SK-N-SH (cell line): ENCODE measurements around the gene CABLES2. TPM values are rescaled to one million over a fixed set of nuclear protein-coding genes. Genes with fewer than 3 reads are reported as not detected.

Source experiments
- CTCF ChIA-PET: fragments of 300-600, 350-600 bp; formaldehyde crosslinking; extraction: SDS; loops from one replicate; lab custom pipeline; 2021; lab: Yijun Ruan, JAX
- POLR2A ChIA-PET: fragments of 350-600 bp; sonication (Branson Sonifier 250); formaldehyde crosslinking; extraction: SDS; loops from one replicate; lab custom pipeline; 2020; ENCODE audit warnings: antibody characterized with exemption, inconsistent platforms; lab: Yijun Ruan, JAX
- DNase-seq: peaks from one replicate; pipeline ENCODE4 v3.0.0; 2012
- H2AFZ ChIP-seq: fragments of 200-600 bp; sonication (generic); 2 replicates; pipeline ENCODE4 v1.8.1; 2016; ENCODE audit warnings: antibody characterized with exemption, mild to moderate bottlenecking, low read depth
- H3F3A ChIP-seq: fragments of 200-600 bp; sonication (generic); replicated peaks from 2 replicates; pipeline ENCODE3; 2016; ENCODE audit warnings: antibody characterized with exemption, mild to moderate bottlenecking; ENCODE audit not compliant: insufficient read depth
- H3K27ac ChIP-seq, 2 experiments: fragments of 200-500 bp in 1 of 2; fragments of 200-600 bp in 1 of 2; sonication (Bioruptor generic) in 1 of 2; sonication (generic), shearing (Covaris generic) in 1 of 2; 2 replicates each; pipeline versions ENCODE4 v1.5.1 to v1.6.1; 2014 to 2016; ENCODE audit warnings: low read depth in 2 of 2, inconsistent platforms in 1 of 2, low read length in 1 of 2, mild to moderate bottlenecking in 1 of 2, mixed read lengths in 1 of 2
- H3K27me3 ChIP-seq: fragments of 200-600 bp; sonication (generic), shearing (Covaris generic); 2 replicates; pipeline ENCODE4 v1.6.1; 2016; ENCODE audit warnings: mixed run types; ENCODE audit not compliant: insufficient read depth
- H3K36me3 ChIP-seq, 2 experiments: fragments of 200-500 bp in 1 of 2; fragments of 200-600 bp in 1 of 2; sonication (Bioruptor generic) in 1 of 2; sonication (generic) in 1 of 2; replicated peaks in 1 of 2; 2 replicates each; pipeline versions ENCODE3 to v1.5.1; 2014 to 2016; ENCODE audit warnings: low read length in 1 of 2, mild to moderate bottlenecking in 1 of 2; ENCODE audit not compliant: insufficient read depth in 2 of 2, control insufficient read depth in 1 of 2
- H3K4me1 ChIP-seq, 2 experiments: fragments of 200-500 bp in 1 of 2; fragments of 200-600 bp in 1 of 2; sonication (Bioruptor generic) in 1 of 2; sonication (generic), shearing (Covaris generic) in 1 of 2; 2 replicates each; pipeline versions ENCODE4 v1.5.1 to v1.6.1; 2014 to 2016; ENCODE audit warnings: low read depth in 1 of 2, low read length in 1 of 2, mixed run types in 1 of 2; ENCODE audit not compliant: insufficient read depth in 2 of 2, control insufficient read depth in 1 of 2
- H3K4me2 ChIP-seq: fragments of 200-600 bp; sonication (generic), shearing (Covaris generic); 2 replicates; pipeline ENCODE4 v1.6.1; 2017; ENCODE audit warnings: mixed run types
- H3K4me3 ChIP-seq, 2 experiments: fragments of 200-500 bp in 1 of 2; fragments of 200-600 bp in 1 of 2; sonication (Bioruptor generic) in 1 of 2; sonication (generic), shearing (Covaris generic) in 1 of 2; 2 replicates each; pipeline versions ENCODE4 v1.5.1 to v1.8.1; 2014 to 2016; ENCODE audit warnings: low read depth in 2 of 2, inconsistent platforms in 1 of 2, low read length in 1 of 2, mild to moderate bottlenecking in 1 of 2, mixed read lengths in 1 of 2, moderate library complexity in 1 of 2
- H3K79me2 ChIP-seq: fragments of 200-600 bp; sonication (generic); 2 replicates; pipeline ENCODE4 v1.8.1; 2017; ENCODE audit warnings: mild to moderate bottlenecking; ENCODE audit not compliant: insufficient read depth
- H3K9ac ChIP-seq: fragments of 200-600 bp; sonication (generic); 2 replicates; pipeline ENCODE4 v1.6.1; 2017; ENCODE audit warnings: mixed run types
- H3K9me2 ChIP-seq: fragments of 200-600 bp; sonication (generic); 2 replicates; pipeline ENCODE4 v1.6.1; 2017; ENCODE audit warnings: mixed run types
- H3K9me3 ChIP-seq: fragments of 200-600 bp; sonication (generic); 2 replicates; pipeline ENCODE4 v1.6.1; 2017; ENCODE audit warnings: mixed run types, mild to moderate bottlenecking, moderate library complexity
- H4K20me1 ChIP-seq: fragments of 200-600 bp; sonication (generic); 2 replicates; pipeline ENCODE4 v1.6.1; 2017; ENCODE audit warnings: mild to moderate bottlenecking, mixed run types; ENCODE audit not compliant: insufficient read depth
- CTCF ChIP-seq: fragments of 200-600 bp; sonication (generic); IDR thresholded peaks from 2 replicates; pipeline ENCODE4 v1.6.1; 2017; ENCODE audit warnings: antibody characterized with exemption, mild to moderate bottlenecking, moderate library complexity
- ELF1 ChIP-seq: IDR thresholded peaks from 2 replicates; pipeline ENCODE4 v1.4.0; 2012
- EZH2phosphoT487 ChIP-seq: fragments of 200-600 bp; sonication (generic); IDR thresholded peaks from 2 replicates; pipeline ENCODE4 v1.6.1; 2017; ENCODE audit warnings: low read depth, mixed run types, mild to moderate bottlenecking, antibody characterized with exemption, moderate library complexity, borderline replicate concordance
- FOSL2 ChIP-seq: IDR thresholded peaks from 2 replicates; pipeline ENCODE4 v1.4.0; 2012; ENCODE audit warnings: low read depth, mild to moderate bottlenecking, moderate library complexity, borderline replicate concordance
- FOXJ3 ChIP-seq: sonication (generic); formaldehyde crosslinking; IDR thresholded peaks from 2 replicates; pipeline ENCODE4 v1.5.1; 2020; ENCODE audit warnings: mild to moderate bottlenecking, missing genetic modification reagents
- GABPA ChIP-seq: IDR thresholded peaks from 2 replicates; pipeline ENCODE4 v1.4.0; 2012; ENCODE audit warnings: low read depth, mild to moderate bottlenecking
- IRF3 ChIP-seq: fragments of 150-350 bp; IDR thresholded peaks from 2 replicates; pipeline ENCODE4 v1.6.1; 2016; ENCODE audit warnings: mild to moderate bottlenecking, low read depth, low read length
- JUND ChIP-seq: IDR thresholded peaks from 2 replicates; pipeline ENCODE4 v1.4.0; 2012
- MAX ChIP-seq: IDR thresholded peaks from 2 replicates; pipeline ENCODE4 v1.4.0; 2012; ENCODE audit warnings: low read depth
- MEF2A ChIP-seq: IDR thresholded peaks from 2 replicates; pipeline ENCODE4 v1.4.0; 2012; ENCODE audit warnings: low read depth, borderline replicate concordance
- MXI1 ChIP-seq: IDR thresholded peaks from 2 replicates; pipeline ENCODE4 v1.6.1; 2012; ENCODE audit warnings: mild to moderate bottlenecking, low read depth, low read length, improper control_type of control experiment
- PBX3 ChIP-seq: IDR thresholded peaks from 2 replicates; pipeline ENCODE4; 2012
- RAD21 ChIP-seq: IDR thresholded peaks from 2 replicates; pipeline ENCODE4 v1.6.1; 2012; ENCODE audit warnings: mild to moderate bottlenecking, low read length
- RFX5 ChIP-seq: IDR thresholded peaks from 2 replicates; pipeline ENCODE4 v1.6.1; 2012; ENCODE audit warnings: mild to moderate bottlenecking, improper control_type of control experiment, low read length
- RXRA ChIP-seq: IDR thresholded peaks from 2 replicates; pipeline ENCODE4 v1.4.0; 2012; ENCODE audit warnings: low read depth, mild to moderate bottlenecking, borderline replicate concordance
- TCF12 ChIP-seq: IDR thresholded peaks from 2 replicates; pipeline ENCODE4 v1.4.0; 2012
- TEAD4 ChIP-seq: IDR thresholded peaks from 2 replicates; pipeline ENCODE4 v1.4.0; 2012; ENCODE audit warnings: mild to moderate bottlenecking, borderline replicate concordance; ENCODE audit not compliant: insufficient read depth
- YY1 ChIP-seq: IDR thresholded peaks from 2 replicates; pipeline ENCODE4 v1.4.0; 2012; ENCODE audit warnings: low read depth, mild to moderate bottlenecking
- WGBS: methylation state at CpG from one replicate; pipeline ENCODE4 v1.1.6; 2017; ENCODE audit warnings: low lambda C conversion rate; 5-methylcytosine and 5-hydroxymethylcytosine counted together
- polyA plus RNA-seq, 3 experiments: library from polyadenylated mRNA; depleted of rRNA; stranded (reverse); fragments of >200 nt; gene quantifications; 2 replicates each; pipeline ENCODE4 v1.2.3, GENCODE V29; 2012

The CABLES2 gene
- polyA plus RNA-seq, 1 of the 3 experiments (the other 2 are of a cell fraction), result 4.8 TPM

GRCh38 chr20:62419759-62420158 is 12.7 kb upstream of the CABLES2 start:
- no peak for TF ChIP-seq RXRA
- TF ChIP-seq EZH2phosphoT487, result no peak
- no peak for TF ChIP-seq YY1
- no peak for TF ChIP-seq TCF12
- no peak for TF ChIP-seq RAD21
- no peak for TF ChIP-seq MXI1
- TF ChIP-seq, all 33 proteins: peak for 0
- Histone ChIP-seq H3K4me3 (no peak overlapping the region), H3K9me3 (no peaks in the 10 kb centered on the region), H3K9me2 (no peaks in the 10 kb centered on the region), H4K20me1 (no peaks in the 10 kb centered on the region), H3K4me1 (no peaks in the 10 kb centered on the region), H3K9ac (no peak overlapping the region), H3K4me2 (no peak overlapping the region), H3K27ac (no peak overlapping the region), H3K36me3 (no peaks in the 10 kb centered on the region), H3K79me2 (no peaks in the 10 kb centered on the region), H2AFZ (no peak overlapping the region), H3K27me3 (no peaks in the 10 kb centered on the region), H3F3A (no peaks in the 10 kb centered on the region)
- 68% methylated on average over 6 of the region's 9 CpGs for WGBS
- no peak for DNase-seq
- POLR2A ChIA-PET, result no interaction called here
- CTCF ChIA-PET, result interaction anchor here (0.8 to 2.8 kb wide), 3 partner anchors 9 to 369 kb away, joined by 3 to 16 read pairs (median 4); no protein-coding TSS in a partner anchor

- POLR2A ChIA-PET, result no interaction called here
- Histone ChIP-seq H3K9me2 (no peaks in the 10 kb centered on the region), H3K4me3 (no peak overlapping the region), H3K27ac (no peak overlapping the region), H3F3A (no peaks in the 10 kb centered on the region)
- no peak for TF ChIP-seq IRF3
- no peak for TF ChIP-seq RAD21
- TF ChIP-seq FOXJ3, result no peak
- TF ChIP-seq FOSL2, result no peak
- TF ChIP-seq GABPA, result no peak
- no peak for TF ChIP-seq TEAD4
- TF ChIP-seq JUND, result no peak
- no peak for TF ChIP-seq RXRA
- no peak for TF ChIP-seq CTCF
- no peak for TF ChIP-seq MAX
- no peak for TF ChIP-seq ELF1
- no peak for TF ChIP-seq RFX5
- no peak for TF ChIP-seq MEF2A
- no peak for TF ChIP-seq PBX3
- no peak for TF ChIP-seq YY1
- TF ChIP-seq, all 33 proteins: peak for 0
- H3K9me3 ChIP-seq, result no peaks in the 10 kb centered on the region
- DNase-seq, result no peak
- H3K79me2 ChIP-seq, result no peaks in the 10 kb centered on the region
- no peak overlapping the region for H2AFZ ChIP-seq
- H3K27me3 ChIP-seq, result no peaks in the 10 kb centered on the region
- WGBS, result 48% methylated on average over 7 of the region's 19 CpGs
- no peaks in the 10 kb centered on the region for H3K4me1 ChIP-seq
- H3K4me2 ChIP-seq, result no peak overlapping the region
- H3K36me3 ChIP-seq, result no peaks in the 10 kb centered on the region
- CTCF ChIA-PET, result interaction anchor here (1.4 to 2.8 kb wide), 3 partner anchors 9 to 372 kb away, joined by 4 to 16 read pairs (median 5); no protein-coding TSS in a partner anchor
- H3K9ac ChIP-seq, result no peak overlapping the region
- no peaks in the 10 kb centered on the region for H4K20me1 ChIP-seq
Measured at GRCh38 chr20:62418709-62419487, 11.8 kb upstream of the CABLES2 start.
